B cell (primary cell): ENCODE results near the gene HDAC10. TPM values are rescaled to one million over a fixed set of nuclear protein-coding genes. Genes with fewer than 3 reads are reported as not detected.

Experiments used
- ATAC-seq: fragments of 200-7000 bp; cut with Tn5 transposase; one replicate; pipeline ENCODE4 v1.10.0; 2021; ENCODE audit warnings: low read depth, mild to moderate bottlenecking, moderate number of reproducible peaks, moderate library complexity
- CTCF ChIA-PET: fragments of 350-600 bp; sonication (Branson Sonifier 250); formaldehyde crosslinking; loops from one replicate; lab custom pipeline; 2021; ENCODE audit warnings: antibody characterized with exemption, inconsistent platforms; lab: Charles Lee
- POLR2A ChIA-PET: fragments of 350-600 bp; sonication (Branson Sonifier 250); formaldehyde crosslinking; loops from one replicate; lab custom pipeline; 2021; ENCODE audit warnings: antibody characterized with exemption; lab: Charles Lee
- DNase-seq: peaks from one replicate; pipeline ENCODE4 v3.0.0; 2013
- H2AFZ ChIP-seq: 2 replicates; pipeline ENCODE4 v1.6.1; 2012; ENCODE audit warnings: mild to moderate bottlenecking, low read depth, low read length; ENCODE audit not compliant: insufficient read depth, poor library complexity, severe bottlenecking
- H3K27ac ChIP-seq, 2 donors: 1 replicate in 1 of 2; 2 replicates in 1 of 2; pipeline ENCODE4 v1.5.1; 2012 to 2013; ENCODE audit warnings: low read length in 2 of 2, mild to moderate bottlenecking in 2 of 2, moderate library complexity in 1 of 2
- H3K27me3 ChIP-seq, 4 experiments: fragments of 200-600 bp in 1 of 4; sonication (generic) in 1 of 4; replicated peaks in 1 of 4; 1 replicate in 2 of 4; 2 replicates in 2 of 4; pipeline versions ENCODE4 v1.6.1 to v1.7.0; 2013 to 2016; ENCODE audit warnings: low read length in 3 of 4, mild to moderate bottlenecking in 2 of 4, mixed read lengths in 1 of 4, moderate library complexity in 1 of 4; ENCODE audit not compliant: insufficient read depth in 4 of 4, control insufficient read depth in 3 of 4; ENCODE audit errors: control extremely low read depth in 1 of 4
- H3K36me3 ChIP-seq, 2 experiments: replicated peaks in 1 of 2; 1 replicate in 1 of 2; 2 replicates in 1 of 2; pipeline versions ENCODE4 v1.6.1 to v1.7.1; 2013; ENCODE audit warnings: low read length in 1 of 2; ENCODE audit not compliant: insufficient read depth in 2 of 2, control insufficient read depth in 1 of 2; ENCODE audit errors: control extremely low read depth in 1 of 2, extremely low read depth in 1 of 2
- H3K4me1 ChIP-seq, 2 donors: fragments of 200-600 bp in 1 of 2; sonication (generic) in 1 of 2; 1 replicate in 1 of 2; 2 replicates in 1 of 2; pipeline versions ENCODE4 v1.5.1 to v1.6.1; 2013 to 2017; ENCODE audit warnings: low read length in 2 of 2; ENCODE audit not compliant: control insufficient read depth in 2 of 2, insufficient read depth in 2 of 2
- H3K4me2 ChIP-seq: replicated peaks from 2 replicates; pipeline ENCODE3; 2012; ENCODE audit warnings: mild to moderate bottlenecking, low read depth, low read length; ENCODE audit not compliant: poor library complexity, severe bottlenecking
- H3K4me3 ChIP-seq, 5 experiments: fragments of 200-600 bp in 1 of 5; sonication (generic) in 1 of 5; 1 replicate in 3 of 5; 2 replicates in 2 of 5; pipeline versions ENCODE4 v1.5.1 to v1.7.0; 2011 to 2016; ENCODE audit warnings: low read length in 4 of 5, mild to moderate bottlenecking in 4 of 5, low read depth in 2 of 5, control low read depth in 1 of 5, moderate library complexity in 1 of 5; ENCODE audit not compliant: insufficient read depth in 1 of 5; ENCODE audit errors: control extremely low read depth in 1 of 5, extremely low read depth in 1 of 5
- H3K79me2 ChIP-seq: fragments of 200-600 bp; sonication (generic); one replicate; pipeline ENCODE4 v1.6.0; 2016; ENCODE audit warnings: low read length; ENCODE audit not compliant: control insufficient read depth, insufficient read depth
- H3K9ac ChIP-seq: fragments of 200-600 bp; sonication (generic); 2 replicates; pipeline ENCODE4 v1.6.1; 2017; ENCODE audit warnings: mild to moderate bottlenecking, low read length, moderate library complexity
- H3K9me3 ChIP-seq, 3 donors: one replicate each; pipeline versions ENCODE4 v1.6.1 to v1.7.1; 2013; ENCODE audit warnings: low read length in 2 of 3; ENCODE audit not compliant: control insufficient read depth in 2 of 3, insufficient read depth in 1 of 3; ENCODE audit errors: control extremely low read depth in 1 of 3
- H4K20me1 ChIP-seq: 2 replicates; pipeline ENCODE4 v1.6.0; 2012; ENCODE audit warnings: mild to moderate bottlenecking, low read length; ENCODE audit not compliant: insufficient read depth, control insufficient read depth, poor library complexity, severe bottlenecking
- H3K27ac Mint-ChIP-seq: one replicate; pipeline ENCODE4 v1.8.0; 2021; ENCODE audit warnings: mixed read lengths
- H3K27me3 Mint-ChIP-seq: one replicate; pipeline ENCODE4 v1.8.0; 2021; ENCODE audit warnings: mixed read lengths
- H3K4me1 Mint-ChIP-seq: one replicate; pipeline ENCODE4 v1.8.0; 2021; ENCODE audit warnings: mixed read lengths
- H3K4me3 Mint-ChIP-seq: one replicate; pipeline ENCODE4 v1.8.0; 2021; ENCODE audit warnings: mixed read lengths
- H3K9me3 Mint-ChIP-seq: one replicate; pipeline ENCODE4 v1.8.0; 2022; ENCODE audit warnings: mixed read lengths; ENCODE audit not compliant: insufficient read depth
- EZH2 ChIP-seq: IDR thresholded peaks from 2 replicates; pipeline ENCODE4 v1.6.1; 2012; ENCODE audit warnings: borderline replicate concordance, low read depth, mild to moderate bottlenecking, moderate library complexity, low read length; ENCODE audit not compliant: insufficient read depth, poor library complexity, severe bottlenecking
- WGBS: methylation state at CpG from one replicate; pipeline ENCODE4 v1.1.5; 2013; ENCODE audit warnings: missing lambda C conversion rate; ENCODE audit not compliant: insufficient coverage; 5-methylcytosine and 5-hydroxymethylcytosine counted together
- intact Hi-C: fragments of 100-400 bp; cut with micrococcal nuclease; formaldehyde crosslinking; loops from one replicate; pipeline ENCODE4 v1.10.0; 2022
- polyA plus RNA-seq: library from polyadenylated mRNA; depleted of rRNA; stranded (reverse); fragments of >200 nt; gene quantifications from 2 replicates; pipeline ENCODE4 v1.2.3, GENCODE V29; 2012
- total RNA-seq, 2 donors: library from RNA; stranded (reverse); fragments of 120-200 nt in 1 of 2; gene quantifications; 1 replicate in 1 of 2; 2 replicates in 1 of 2; pipeline versions ENCODE4 v1.2.3 to v1.2.4, GENCODE V29; 2013 to 2022
- TF ChIP-seq, protein P1 (sequence below): fragments of 200-600 bp; IDR thresholded peaks from one replicate; pipeline ENCODE4 v1.8.0; 2022; ENCODE audit warnings: antibody characterized with exemption, mild to moderate bottlenecking

HDAC10 gene
- total and polyA plus RNA-seq, 2 donors (not counting 1 experiment from before 2014, with no cell fraction given), result 136 to 187 TPM

- Histone ChIP-seq H2AFZ (peak within 1 kb of the TSS; percentile 85), H3K9ac (peak within 1 kb of the TSS; percentile 88), H3K27me3 (no peaks in the 10 kb centered on the region), H4K20me1 (peaks cover 74% of the 10 kb centered on the region), H3K36me3 (peaks cover 0 to 36% of the 10 kb centered on the region in 2 experiments), H3K27ac (peak within 1 kb of the TSS; percentile 91 to 96), H3K4me3 (peak within 1 kb of the TSS; percentile 65 to 99 (median 90)), H3K9me3 (no peaks in the 10 kb centered on the region), H3K4me1 (peaks cover 33 to 66% of the 10 kb centered on the region in 2 donors), H3K79me2 (peaks cover 80% of the 10 kb centered on the region), H3K4me2 (peak within 1 kb of the TSS; percentile 93)
- WGBS, result under 1% methylated on average over 76 of the region's 76 CpGs
- ChIA-PET CTCF (interaction anchor here (0.8 to 2.9 kb wide), 10 partner anchors 23 to 477 kb away, joined by 3 to 16 read pairs (median 4); partner anchors contain the start of genes LMF2, NCAPH2 and SCO2), POLR2A (interaction anchor here (0.7 to 1.7 kb wide), 6 partner anchors 54 to 377 kb away, joined by 3 to 9 read pairs (median 4); no protein-coding TSS in a partner anchor)
- H3K4me1 Mint-ChIP-seq, result peaks cover 40% of the 10 kb centered on the region
- intact Hi-C loops, result loop anchor here (1.0 to 2.0 kb wide), 7 partner anchors 8 to 376 kb away; partner anchors contain the start of genes MAPK11 and SCO2
- peak within 1 kb of the TSS; percentile 99 for H3K27ac Mint-ChIP-seq
- DNase-seq (peak; percentile 96), ATAC-seq (peak; percentile 81)
- TF ChIP-seq, protein P1, sequence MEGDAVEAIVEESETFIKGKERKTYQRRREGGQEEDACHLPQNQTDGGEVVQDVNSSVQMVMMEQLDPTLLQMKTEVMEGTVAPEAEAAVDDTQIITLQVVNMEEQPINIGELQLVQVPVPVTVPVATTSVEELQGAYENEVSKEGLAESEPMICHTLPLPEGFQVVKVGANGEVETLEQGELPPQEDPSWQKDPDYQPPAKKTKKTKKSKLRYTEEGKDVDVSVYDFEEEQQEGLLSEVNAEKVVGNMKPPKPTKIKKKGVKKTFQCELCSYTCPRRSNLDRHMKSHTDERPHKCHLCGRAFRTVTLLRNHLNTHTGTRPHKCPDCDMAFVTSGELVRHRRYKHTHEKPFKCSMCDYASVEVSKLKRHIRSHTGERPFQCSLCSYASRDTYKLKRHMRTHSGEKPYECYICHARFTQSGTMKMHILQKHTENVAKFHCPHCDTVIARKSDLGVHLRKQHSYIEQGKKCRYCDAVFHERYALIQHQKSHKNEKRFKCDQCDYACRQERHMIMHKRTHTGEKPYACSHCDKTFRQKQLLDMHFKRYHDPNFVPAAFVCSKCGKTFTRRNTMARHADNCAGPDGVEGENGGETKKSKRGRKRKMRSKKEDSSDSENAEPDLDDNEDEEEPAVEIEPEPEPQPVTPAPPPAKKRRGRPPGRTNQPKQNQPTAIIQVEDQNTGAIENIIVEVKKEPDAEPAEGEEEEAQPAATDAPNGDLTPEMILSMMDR, result no peak
- no peak for TF ChIP-seq EZH2
- no peaks in the 10 kb centered on the region for H3K27me3 Mint-ChIP-seq
- no peaks in the 10 kb centered on the region for H3K9me3 Mint-ChIP-seq
- peak within 1 kb of the TSS; percentile 96 for H3K4me3 Mint-ChIP-seq
Observed at GRCh38 chr22:50244420-50245213, 6.4 kb downstream of the HDAC10 start, which contains the start of gene TUBGCP6. TSS of gene TUBGCP6 (minus strand) at chr22:50245023. CDS start at chr22:50244459, 564 bp downstream.
